GM23338 (cell line): ENCODE measurements around the gene RIC1. TPM values are rescaled to one million over a fixed set of nuclear protein-coding genes. Genes with fewer than 3 reads are reported as not detected.

ENCODE experiments used
- ATAC-seq: fragments of 200-7000 bp; cut with Tn5 transposase; 3 replicates; pipeline ENCODE4 v1.9.1; 2020
- DNase-seq: peaks from one replicate; pipeline ENCODE4 v3.0.0-alpha.2; 2015; ENCODE audit warnings: low spot score
- H2AFZ ChIP-seq: fragments of 200-600 bp; sonication (generic); 2 replicates; pipeline ENCODE4 v1.8.0; 2016; ENCODE audit warnings: antibody characterized with exemption, mild to moderate bottlenecking, moderate library complexity
- H3F3A ChIP-seq: fragments of 200-600 bp; sonication (generic); replicated peaks from 2 replicates; pipeline ENCODE4 v1.8.0; 2017; ENCODE audit warnings: antibody characterized with exemption, mixed run types, low read depth
- H3K27ac ChIP-seq: fragments of 200-600 bp; sonication (generic); 2 replicates; pipeline ENCODE4 v1.6.1; 2016; ENCODE audit warnings: low read depth
- H3K27me3 ChIP-seq: fragments of 200-600 bp; sonication (generic); 2 replicates; pipeline ENCODE4 v1.8.0; 2016; ENCODE audit warnings: mild to moderate bottlenecking, mixed run types, moderate library complexity; ENCODE audit not compliant: insufficient read depth
- H3K36me3 ChIP-seq: fragments of 200-600 bp; sonication (generic); 2 replicates; pipeline ENCODE4 v1.8.0; 2016; ENCODE audit warnings: mild to moderate bottlenecking; ENCODE audit not compliant: insufficient read depth
- H3K4me1 ChIP-seq: fragments of 200-600 bp; sonication (generic); 2 replicates; pipeline ENCODE4 v1.8.0; 2016; ENCODE audit warnings: mild to moderate bottlenecking, moderate library complexity; ENCODE audit not compliant: insufficient read depth
- H3K4me2 ChIP-seq: fragments of 200-600 bp; sonication (generic); 2 replicates; pipeline ENCODE4 v1.7.1; 2017; ENCODE audit warnings: mixed run types
- H3K4me3 ChIP-seq: fragments of 200-600 bp; sonication (generic); 2 replicates; pipeline ENCODE4 v1.6.1; 2016; ENCODE audit warnings: mixed run types
- H3K79me2 ChIP-seq: fragments of 200-600 bp; sonication (generic); replicated peaks from 2 replicates; pipeline ENCODE4 v1.8.0; 2017; ENCODE audit warnings: mild to moderate bottlenecking; ENCODE audit not compliant: insufficient read depth
- H3K9me2 ChIP-seq: fragments of 200-600 bp; sonication (generic); 2 replicates; pipeline ENCODE4 v1.8.0; 2017; ENCODE audit not compliant: insufficient read depth
- H4K20me1 ChIP-seq: fragments of 200-600 bp; sonication (generic); replicated peaks from 2 replicates; pipeline ENCODE4 v1.8.0; 2017; ENCODE audit warnings: mild to moderate bottlenecking; ENCODE audit not compliant: insufficient read depth
- H3K27ac Mint-ChIP-seq: 2 replicates; pipeline ENCODE4 v1.8.0; 2020; ENCODE audit warnings: inconsistent platforms, mild to moderate bottlenecking, moderate library complexity, mixed read lengths
- H3K27me3 Mint-ChIP-seq: 3 replicates; pipeline ENCODE4 v1.8.0; 2022; ENCODE audit warnings: low read depth, mild to moderate bottlenecking, moderate library complexity, mixed read lengths, inconsistent platforms; ENCODE audit not compliant: insufficient read depth, poor library complexity
- H3K36me3 Mint-ChIP-seq: 3 replicates; pipeline ENCODE4 v1.8.0; 2021; ENCODE audit warnings: low read depth, mild to moderate bottlenecking, inconsistent platforms, moderate library complexity, mixed read lengths
- H3K4me1 Mint-ChIP-seq: 3 replicates; pipeline ENCODE4 v1.8.0; 2020; ENCODE audit warnings: mild to moderate bottlenecking, inconsistent platforms, mixed read lengths
- H3K4me3 Mint-ChIP-seq: 3 replicates; pipeline ENCODE4 v1.8.0; 2021; ENCODE audit warnings: moderate library complexity, mild to moderate bottlenecking, inconsistent platforms, mixed read lengths
- H3K9me3 Mint-ChIP-seq: 3 replicates; pipeline ENCODE4 v1.8.0; 2020; ENCODE audit warnings: moderate library complexity, mild to moderate bottlenecking, inconsistent platforms, mixed read lengths
- CREB1 ChIP-seq: fragments of 250-450 bp; sonication (Bioruptor Pico); IDR thresholded peaks from 2 replicates; pipeline ENCODE4 v1.5.0; 2020; ENCODE audit warnings: low read depth, mild to moderate bottlenecking, moderate library complexity
- ETS1 ChIP-seq: IDR thresholded peaks from 2 replicates; pipeline ENCODE4 v1.6.1; 2016; ENCODE audit warnings: antibody characterized with exemption
- EZH2 ChIP-seq: fragments of 200-600 bp; sonication (generic); IDR thresholded peaks from one replicate; pipeline ENCODE4 v1.8.0; 2017; ENCODE audit warnings: antibody characterized with exemption, mild to moderate bottlenecking, low read depth; ENCODE audit not compliant: unreplicated experiment
- EZH2phosphoT487 ChIP-seq: fragments of 200-600 bp; sonication (generic); IDR thresholded peaks from one replicate; pipeline ENCODE4 v1.8.1; 2018; ENCODE audit warnings: antibody characterized with exemption; ENCODE audit not compliant: unreplicated experiment
- JUNB ChIP-seq: IDR thresholded peaks from one replicate; pipeline ENCODE4 v1.6.1; 2016; ENCODE audit warnings: antibody characterized with exemption; ENCODE audit not compliant: unreplicated experiment
- NANOG ChIP-seq: IDR thresholded peaks from 2 replicates; pipeline ENCODE4 v1.6.1; 2016; ENCODE audit warnings: antibody characterized with exemption, borderline replicate concordance
- POLR2AphosphoS5 ChIP-seq: IDR thresholded peaks from 2 replicates; pipeline ENCODE4 v1.6.1; 2016; ENCODE audit warnings: antibody characterized with exemption, low read depth
- REST ChIP-seq: IDR thresholded peaks from one replicate; pipeline ENCODE4 v1.6.1; 2018; ENCODE audit warnings: antibody characterized with exemption; ENCODE audit not compliant: unreplicated experiment
- STAT1 ChIP-seq: IDR thresholded peaks from one replicate; pipeline ENCODE4 v1.6.1; 2016; ENCODE audit warnings: antibody characterized with exemption; ENCODE audit not compliant: unreplicated experiment
- ZNF114 ChIP-seq: fragments of 250-450 bp; sonication (Bioruptor Pico); IDR thresholded peaks from 2 replicates; pipeline ENCODE4 v1.5.0; 2020; ENCODE audit warnings: mild to moderate bottlenecking, moderate library complexity
- ZNF331 ChIP-seq: fragments of 250-450 bp; sonication (Bioruptor Pico); IDR thresholded peaks from 2 replicates; pipeline ENCODE4 v1.5.0; 2020; ENCODE audit warnings: low read depth, mild to moderate bottlenecking, moderate library complexity
- polyA plus RNA-seq: library from polyadenylated mRNA; unstranded; fragments of >200 nt; fragmentation: Nextera tagmentation; extraction: Ambion mirVana; gene quantifications from 2 replicates; pipeline ENCODE4 v1.2.1, GENCODE V29; 2016
- total RNA-seq: library from RNA; depleted of rRNA; stranded (reverse); fragments of >200 nt; shearing (Covaris generic); gene quantifications from 2 replicates; pipeline ENCODE4 v1.2.3, GENCODE V29; 2014
- TF ChIP-seq, protein P1 (sequence below), 2 experiments: fragments of 200-600 bp in 1 of 2; sonication (generic) in 1 of 2; conservative IDR thresholded peaks; 2 replicates each; pipeline versions ENCODE4 v1.5.1 to v1.6.1; 2016 to 2017; ENCODE audit warnings: antibody characterized with exemption in 2 of 2, low read depth in 2 of 2, mild to moderate bottlenecking in 2 of 2, moderate library complexity in 1 of 2

Gene RIC1
- total and polyA plus RNA-seq, 2 experiments from 2014 or later = 7.8 to 34.9 TPM

GRCh38 chr9:5592904-5593303 lies 36.0 kb upstream of the RIC1 start (continued):
- TF ChIP-seq, protein P1, sequence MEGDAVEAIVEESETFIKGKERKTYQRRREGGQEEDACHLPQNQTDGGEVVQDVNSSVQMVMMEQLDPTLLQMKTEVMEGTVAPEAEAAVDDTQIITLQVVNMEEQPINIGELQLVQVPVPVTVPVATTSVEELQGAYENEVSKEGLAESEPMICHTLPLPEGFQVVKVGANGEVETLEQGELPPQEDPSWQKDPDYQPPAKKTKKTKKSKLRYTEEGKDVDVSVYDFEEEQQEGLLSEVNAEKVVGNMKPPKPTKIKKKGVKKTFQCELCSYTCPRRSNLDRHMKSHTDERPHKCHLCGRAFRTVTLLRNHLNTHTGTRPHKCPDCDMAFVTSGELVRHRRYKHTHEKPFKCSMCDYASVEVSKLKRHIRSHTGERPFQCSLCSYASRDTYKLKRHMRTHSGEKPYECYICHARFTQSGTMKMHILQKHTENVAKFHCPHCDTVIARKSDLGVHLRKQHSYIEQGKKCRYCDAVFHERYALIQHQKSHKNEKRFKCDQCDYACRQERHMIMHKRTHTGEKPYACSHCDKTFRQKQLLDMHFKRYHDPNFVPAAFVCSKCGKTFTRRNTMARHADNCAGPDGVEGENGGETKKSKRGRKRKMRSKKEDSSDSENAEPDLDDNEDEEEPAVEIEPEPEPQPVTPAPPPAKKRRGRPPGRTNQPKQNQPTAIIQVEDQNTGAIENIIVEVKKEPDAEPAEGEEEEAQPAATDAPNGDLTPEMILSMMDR (conservative IDR thresholded peaks at IDR 0.05; ENCODE audit: low read depth in 2 of 2) = no peak
- TF ChIP-seq JUNB (no peak), STAT1 (no peak), ETS1 (no peak), ZNF114 (CRISPR knock-in tag) (no peak), CREB1 (no peak), EZH2phosphoT487 (no peak), REST (no peak), ZNF331 (CRISPR knock-in tag) (no peak)

GRCh38 chr9:5593904-5594303 lies 35.0 kb upstream of the RIC1 start:
- no peak overlapping the region for H3K27ac ChIP-seq
- ATAC-seq (no peak), DNase-seq (no peak)
- H3K4me1 Mint-ChIP-seq = peaks cover 4% of the 10 kb centered on the region; the same call in 2 of the 3 replicates
- no peaks in the 10 kb centered on the region for H3K9me2 ChIP-seq
- no peaks in the 10 kb centered on the region for H3K27me3 ChIP-seq
- H3K79me2 ChIP-seq = no peaks in the 10 kb centered on the region
- H3K4me1 ChIP-seq = no peaks in the 10 kb centered on the region
- no peaks in the 10 kb centered on the region for H3K36me3 Mint-ChIP-seq
- H3K4me3 Mint-ChIP-seq = no peak overlapping the region
- no peaks in the 10 kb centered on the region for H3K9me3 Mint-ChIP-seq
- no peak overlapping the region for H3K4me3 ChIP-seq
- H3F3A ChIP-seq = no peaks in the 10 kb centered on the region
- H3K27me3 Mint-ChIP-seq = peaks cover 4% of the 10 kb centered on the region
- H3K36me3 ChIP-seq = no peaks in the 10 kb centered on the region
- no peak overlapping the region for H2AFZ ChIP-seq
- H4K20me1 ChIP-seq = no peaks in the 10 kb centered on the region
- no peak overlapping the region for H3K4me2 ChIP-seq
- no peak overlapping the region for H3K27ac Mint-ChIP-seq
- TF ChIP-seq EZH2 = no peak
- no peak for TF ChIP-seq CREB1
- no peak for TF ChIP-seq EZH2phosphoT487
- TF ChIP-seq POLR2AphosphoS5 = no peak
- no peak for TF ChIP-seq NANOG
- no peak for TF ChIP-seq ETS1
- TF ChIP-seq REST = no peak
- no peak for TF ChIP-seq STAT1
- TF ChIP-seq ZNF114 (CRISPR knock-in tag) = no peak
- TF ChIP-seq, protein P1 (conservative IDR thresholded peaks at IDR 0.05; ENCODE audit: low read depth in 2 of 2) = no peak
- no peak for TF ChIP-seq ZNF331 (CRISPR knock-in tag)
- TF ChIP-seq JUNB = no peak
